Glutamatergic neuron (in vitro differentiated cells): Measurements from ENCODE around the gene AATK. TPM values are rescaled to one million over a fixed set of nuclear protein-coding genes. Genes with fewer than 3 reads are reported as not detected.

Experiments
- DNase-seq: peaks from one replicate; pipeline ENCODE4 v3.0.0; 2022
- H3K27ac Mint-ChIP-seq: one replicate; pipeline ENCODE4 v1.8.0; 2020; ENCODE audit warnings: mild to moderate bottlenecking, mixed read lengths, inconsistent platforms; ENCODE audit not compliant: unreplicated experiment
- H3K27me3 Mint-ChIP-seq: one replicate; pipeline ENCODE4 v1.8.0; 2020; ENCODE audit warnings: mild to moderate bottlenecking, moderate library complexity, mixed read lengths, inconsistent platforms; ENCODE audit not compliant: unreplicated experiment
- H3K36me3 Mint-ChIP-seq: one replicate; pipeline ENCODE4 v1.8.0; 2020; ENCODE audit warnings: mild to moderate bottlenecking, mixed read lengths, inconsistent platforms; ENCODE audit not compliant: unreplicated experiment
- H3K4me1 Mint-ChIP-seq: one replicate; pipeline ENCODE4 v1.8.0; 2020; ENCODE audit warnings: mild to moderate bottlenecking, low read depth, mixed read lengths, inconsistent platforms; ENCODE audit not compliant: unreplicated experiment
- H3K4me3 Mint-ChIP-seq: one replicate; pipeline ENCODE4 v1.8.0; 2020; ENCODE audit warnings: mild to moderate bottlenecking, mixed read lengths, inconsistent platforms; ENCODE audit not compliant: unreplicated experiment
- H3K9me3 Mint-ChIP-seq: one replicate; pipeline ENCODE4 v1.8.0; 2020; ENCODE audit warnings: mild to moderate bottlenecking, moderate library complexity, mixed read lengths, inconsistent platforms; ENCODE audit not compliant: unreplicated experiment
- CTCF ChIP-seq: fragments of 200-600 bp; sonication (generic); IDR thresholded peaks from one replicate; pipeline ENCODE4 v1.5.0; 2021; ENCODE audit not compliant: partially characterized antibody, unreplicated experiment
- total RNA-seq: library from RNA; stranded (reverse); fragmentation: NEBNext Ultra II Directional; extraction: Animal tissue kit (Norgen Biotek cat#: 25700); gene quantifications from one replicate; pipeline ENCODE4 v1.2.1, GENCODE V29; 2021; ENCODE audit not compliant: unreplicated experiment

AATK gene
- total RNA-seq, 1 donor from 2014 or later, result 27.0 TPM

GRCh38 chr17:81167194-81167524 is 1.1 kb upstream of the AATK start:
- Mint-ChIP-seq H3K9me3 (peaks cover 9% of the 10 kb centered on the region), H3K27ac (peak overlapping the region; percentile 80), H3K4me1 (peaks cover 17% of the 10 kb centered on the region), H3K27me3 (peaks cover 7% of the 10 kb centered on the region), H3K4me3 (peak overlapping the region; percentile 68), H3K36me3 (no peaks in the 10 kb centered on the region)
- TF ChIP-seq CTCF, result no peak
- DNase-seq, result no peak

DNA sequence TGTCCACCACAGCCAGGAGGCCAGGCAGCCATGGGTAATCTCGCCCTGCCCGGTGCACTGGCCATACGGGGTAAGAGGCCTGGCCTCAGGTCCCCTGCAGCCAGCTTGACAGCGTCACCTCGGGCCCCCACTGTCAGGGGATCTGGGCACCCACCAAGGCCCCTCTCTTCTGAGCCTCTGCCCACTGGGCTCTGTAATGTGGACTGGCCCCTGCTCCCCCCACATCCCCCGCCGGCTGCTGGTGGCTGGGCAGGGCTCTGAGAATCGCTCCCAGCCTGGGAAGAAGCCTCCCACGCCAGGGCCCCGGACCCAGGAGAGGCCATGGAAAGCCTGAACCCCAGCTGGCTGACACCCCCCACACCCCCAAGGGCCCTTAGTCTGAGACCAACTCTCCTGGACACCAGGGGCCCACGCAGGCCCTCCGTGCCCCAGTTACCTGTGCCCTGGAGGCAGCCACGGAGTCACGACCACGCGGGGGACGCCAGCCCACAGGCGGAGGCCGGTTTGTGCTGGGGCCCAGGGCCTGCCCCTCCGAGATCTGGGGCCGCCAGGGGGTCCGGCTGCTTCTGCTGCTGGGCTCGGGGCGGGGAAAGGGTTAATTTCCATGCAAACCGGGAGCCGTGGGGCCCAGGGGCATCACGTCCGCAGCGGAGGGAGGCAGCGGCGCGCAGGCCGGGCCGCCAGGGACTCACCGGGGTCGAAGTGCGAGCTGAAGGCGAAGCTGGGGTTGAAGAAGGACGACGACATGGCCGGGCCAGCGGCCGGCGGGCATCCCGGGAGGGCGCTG is 582 bp downstream of the AATK start, which contains the start of gene PVALEF:
Gene PVALEF, plus strand, starts transcription at position 262 of the 787 bp plus-strand sequence. CDS start 15,720 bp downstream, outside the sequence.
- H3K4me1 Mint-ChIP-seq, result peaks cover 9% of the 10 kb centered on the region
- H3K27me3 Mint-ChIP-seq, result no peaks in the 10 kb centered on the region
- H3K9me3 Mint-ChIP-seq, result peaks cover 2% of the 10 kb centered on the region
- DNase-seq, result peak; percentile 75
- H3K4me3 Mint-ChIP-seq, result peak within 1 kb of the TSS; percentile 61
- H3K27ac Mint-ChIP-seq, result peak within 1 kb of the TSS; percentile 82
- no peak for TF ChIP-seq CTCF
- H3K36me3 Mint-ChIP-seq, result no peaks in the 10 kb centered on the region

- Mint-ChIP-seq H3K4me3 (peak overlapping the region; percentile 61), H3K36me3 (no peaks in the 10 kb centered on the region), H3K27ac (peak overlapping the region; percentile 82), H3K27me3 (no peaks in the 10 kb centered on the region), H3K9me3 (peaks cover 2% of the 10 kb centered on the region), H3K4me1 (peaks cover 9% of the 10 kb centered on the region)
- peak; percentile 74 for DNase-seq
- no peak for TF ChIP-seq CTCF
Observed at GRCh38 chr17:81164371-81165245, 1.4 kb downstream of the AATK start.

DNA sequence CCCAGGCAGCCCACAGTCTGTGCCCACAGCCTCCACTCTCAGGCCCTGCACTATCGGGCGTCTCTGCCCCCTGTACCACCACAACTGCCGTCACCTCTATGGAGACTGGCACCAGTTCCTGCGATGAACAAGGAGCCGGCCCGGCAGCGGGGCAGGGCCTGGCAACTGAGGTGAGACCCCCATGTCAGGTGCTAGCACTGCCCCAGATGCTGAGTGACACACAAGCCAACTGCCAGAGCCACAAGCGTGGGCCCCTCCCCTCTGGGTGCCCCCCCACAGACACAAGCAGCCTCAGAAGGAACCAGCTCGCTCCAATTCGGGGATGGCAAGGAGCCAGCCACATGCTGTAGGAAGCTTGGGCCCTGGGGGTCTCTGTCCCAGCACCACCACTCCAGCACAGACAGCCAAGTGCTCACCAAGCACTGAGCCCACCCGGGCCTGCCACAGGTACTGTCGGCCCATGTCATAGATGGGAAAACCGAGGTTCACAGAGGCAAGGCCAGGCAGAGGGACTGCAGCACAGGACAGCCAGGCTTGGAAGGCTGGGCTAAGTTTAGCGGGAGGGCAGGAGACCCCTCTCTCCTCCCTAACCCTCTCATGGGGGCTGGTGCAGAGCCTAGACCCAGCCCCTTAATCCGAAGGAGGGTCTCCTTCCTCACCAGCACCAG is 2.2 kb downstream of the AATK start:
- TF ChIP-seq CTCF, result no peak
- Mint-ChIP-seq H3K4me1 (peaks cover 9% of the 10 kb centered on the region), H3K4me3 (peak overlapping the region; percentile 61), H3K27me3 (no peaks in the 10 kb centered on the region), H3K9me3 (peaks cover 2% of the 10 kb centered on the region), H3K27ac (peak overlapping the region; percentile 82), H3K36me3 (no peaks in the 10 kb centered on the region)
- peak; percentile 25 for DNase-seq
